ENCODE measurements around the gene AOPEP. TPM values are rescaled to one million over a fixed set of nuclear protein-coding genes. Genes with fewer than 3 reads are reported as not detected.

The AOPEP gene
- total and polyA plus RNA-seq, 11 donors, result 105 to 310 (median 185) TPM

GRCh38 chr9:95076696-95077052 lies 350.2 kb downstream of the AOPEP start:
- TF ChIP-seq, protein P1, sequence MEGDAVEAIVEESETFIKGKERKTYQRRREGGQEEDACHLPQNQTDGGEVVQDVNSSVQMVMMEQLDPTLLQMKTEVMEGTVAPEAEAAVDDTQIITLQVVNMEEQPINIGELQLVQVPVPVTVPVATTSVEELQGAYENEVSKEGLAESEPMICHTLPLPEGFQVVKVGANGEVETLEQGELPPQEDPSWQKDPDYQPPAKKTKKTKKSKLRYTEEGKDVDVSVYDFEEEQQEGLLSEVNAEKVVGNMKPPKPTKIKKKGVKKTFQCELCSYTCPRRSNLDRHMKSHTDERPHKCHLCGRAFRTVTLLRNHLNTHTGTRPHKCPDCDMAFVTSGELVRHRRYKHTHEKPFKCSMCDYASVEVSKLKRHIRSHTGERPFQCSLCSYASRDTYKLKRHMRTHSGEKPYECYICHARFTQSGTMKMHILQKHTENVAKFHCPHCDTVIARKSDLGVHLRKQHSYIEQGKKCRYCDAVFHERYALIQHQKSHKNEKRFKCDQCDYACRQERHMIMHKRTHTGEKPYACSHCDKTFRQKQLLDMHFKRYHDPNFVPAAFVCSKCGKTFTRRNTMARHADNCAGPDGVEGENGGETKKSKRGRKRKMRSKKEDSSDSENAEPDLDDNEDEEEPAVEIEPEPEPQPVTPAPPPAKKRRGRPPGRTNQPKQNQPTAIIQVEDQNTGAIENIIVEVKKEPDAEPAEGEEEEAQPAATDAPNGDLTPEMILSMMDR (IDR thresholded peaks at IDR 0.05), result no peak
- no peak for TF ChIP-seq POLR2A (IDR thresholded peaks at IDR 0.05)
- Histone ChIP-seq H3K27ac (peak overlapping the region; percentile 29 to 81 (median 68)), H3K4me1 (peaks cover 34 to 100% (median 81%) of the 10 kb centered on the region in 12 donors), H3K9me3 (no peaks in the 10 kb centered on the region), H3K36me3 (peaks cover 0 to 68% (median 16%) of the 10 kb centered on the region in 9 donors), H3K27me3 (no peaks in the 10 kb centered on the region), H3K4me3 (no peak overlapping the region)
- intact Hi-C loops (cut with DNase I), result loop anchor here in 3 of 10 donors (2.0 to 5.0 kb wide), 2 partner anchors 20 to 69 kb away; no protein-coding TSS in a partner anchor
- no peak for DNase-seq
- WGBS, 4 donors, result 24 to 59% (median 46%) methylated on average over 1 of the region's 1 CpG
- ATAC-seq, result no peak

DNA sequence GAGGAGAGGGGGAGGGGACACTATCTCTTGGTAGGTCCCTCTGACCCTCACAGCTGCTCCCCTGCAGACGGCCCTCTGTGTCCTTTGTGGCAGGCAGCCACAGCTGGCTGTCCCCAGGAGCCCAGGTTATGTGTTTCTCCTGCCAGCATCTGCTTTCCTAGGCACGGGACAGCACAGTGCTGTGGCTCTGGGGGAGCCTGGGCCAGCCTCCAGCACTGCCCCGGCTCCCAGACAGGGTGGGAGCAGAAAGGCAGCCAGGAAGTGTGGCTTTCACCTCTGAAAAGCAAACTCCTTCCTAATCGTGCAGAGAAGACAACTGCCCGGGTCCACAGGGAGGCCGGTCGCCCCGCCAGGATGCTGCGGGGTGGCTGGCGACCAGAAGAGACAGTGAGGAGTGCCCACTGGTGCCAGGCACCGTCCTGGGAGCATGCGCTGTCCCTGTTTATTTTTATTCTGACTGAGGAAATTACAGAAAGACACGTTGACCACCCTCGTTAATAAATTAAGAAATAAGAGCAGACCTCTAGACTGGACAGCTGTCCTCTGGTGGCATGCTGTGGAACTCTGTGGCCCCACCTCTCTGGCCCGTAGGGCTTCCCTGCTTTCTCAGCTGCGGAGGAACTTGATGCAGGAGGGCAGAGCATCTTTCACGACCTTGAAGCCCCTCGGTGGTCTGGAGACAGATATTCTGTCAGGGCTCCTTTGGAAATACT lies 350.7 kb downstream of the AOPEP start:
- Histone ChIP-seq H3K27ac (peak overlapping the region; percentile 29 to 81 (median 68)), H3K4me1 (peaks cover 34 to 100% (median 81%) of the 10 kb centered on the region in 12 donors), H3K4me3 (peak overlapping the region in 3 of 12 donors; percentile 1 to 19 (median 4)), H3K9me3 (no peaks in the 10 kb centered on the region), H3K36me3 (peaks cover 0 to 71% (median 21%) of the 10 kb centered on the region in 9 donors), H3K27me3 (no peaks in the 10 kb centered on the region)
- no peak for TF ChIP-seq POLR2A (IDR thresholded peaks at IDR 0.05)
- TF ChIP-seq, protein P1 (IDR thresholded peaks at IDR 0.05), result peak in 2 of 12 donors; percentile 9 to 22
- ATAC-seq, result peak; percentile 8 to 31 (median 28)
- intact Hi-C loops (cut with DNase I), result loop anchor here in 3 of 10 donors (2.0 to 5.0 kb wide), 2 partner anchors 20 to 70 kb away; no protein-coding TSS in a partner anchor
- WGBS, 4 donors, result 14 to 29% (median 15%) methylated on average over 17 to 18 of the region's 18 CpGs
- no peak for DNase-seq

GRCh38 chr9:95077766-95078370 lies 351.4 kb downstream of the AOPEP start:
- peak overlapping the region in 4 of 12 donors; percentile 1 to 19 (median 8) for H3K4me3 ChIP-seq
- peak in 2 of 4 donors; percentile 9 to 11 for ATAC-seq
- 34 to 45% (median 40%) methylated on average over 17 of the region's 17 CpGs for WGBS, 4 donors
- TF ChIP-seq, protein P1 (IDR thresholded peaks at IDR 0.05), result no peak
- TF ChIP-seq POLR2A (IDR thresholded peaks at IDR 0.05), result no peak
- intact Hi-C loops (cut with DNase I), result loop anchor here in 3 of 10 donors (2.0 to 5.0 kb wide), 2 partner anchors 21 to 71 kb away; no protein-coding TSS in a partner anchor
- H3K36me3 ChIP-seq, result peaks cover 0 to 75% (median 28%) of the 10 kb centered on the region in 9 donors
- no peaks in the 10 kb centered on the region for H3K27me3 ChIP-seq
- no peaks in the 10 kb centered on the region for H3K9me3 ChIP-seq
- peaks cover 33 to 100% (median 79%) of the 10 kb centered on the region in 12 donors for H3K4me1 ChIP-seq
- no peak for DNase-seq
- H3K27ac ChIP-seq, result peak overlapping the region; percentile 16 to 81 (median 68)

DNA sequence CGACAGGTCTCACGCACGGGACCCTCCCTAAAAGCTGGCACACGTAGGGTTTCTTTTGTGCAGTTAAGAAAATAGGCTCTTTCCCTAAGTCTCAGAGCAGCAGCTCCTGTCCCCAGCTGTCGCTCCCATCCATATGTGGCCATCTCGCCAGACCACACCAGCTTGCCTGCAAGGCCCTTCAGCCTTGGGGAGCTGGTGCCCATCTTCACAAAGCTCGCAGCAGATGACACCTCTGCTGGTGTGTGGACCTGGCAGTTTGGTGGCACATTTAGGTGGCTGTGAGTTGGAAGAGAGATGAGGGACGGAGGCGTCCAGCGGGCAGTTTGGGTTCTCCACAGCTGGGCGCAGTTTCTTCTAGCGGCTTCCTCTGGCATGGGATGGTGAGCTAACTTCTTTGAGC lies 352.0 kb downstream of the AOPEP start:
- intact Hi-C loops (cut with DNase I), result loop anchor here in 2 of 10 donors (5.0 kb wide), 1 partner anchor 71 kb away; no protein-coding TSS in a partner anchor

More for the DNA sequence above, 352.0 kb downstream of the AOPEP start:
- DNase-seq, result no peak
- no peaks in the 10 kb centered on the region for H3K9me3 ChIP-seq
- peak in 1 of 4 donors; percentile 1 for ATAC-seq
- peaks cover 31 to 100% (median 75%) of the 10 kb centered on the region in 12 donors for H3K4me1 ChIP-seq
- no peaks in the 10 kb centered on the region for H3K27me3 ChIP-seq
- TF ChIP-seq, protein P1 (IDR thresholded peaks at IDR 0.05), result no peak
- no peak for TF ChIP-seq POLR2A (IDR thresholded peaks at IDR 0.05)
- peak overlapping the region; percentile 16 to 81 (median 68) for H3K27ac ChIP-seq
- peaks cover 0 to 77% (median 33%) of the 10 kb centered on the region in 9 donors for H3K36me3 ChIP-seq
- peak overlapping the region in 1 of 12 donors; percentile 19 for H3K4me3 ChIP-seq
- 50 to 63% (median 57%) methylated on average over 12 of the region's 12 CpGs for WGBS, 4 donors

Measured in heart left ventricle (tissue), 16 donors.